NCI-H2107 (cell line): ENCODE measurements around the gene ABHD4.
"Not testable (repeated sequence)": the region's sequence is repeated elsewhere in the genome, so short reads cannot be mapped to it uniquely, and the experiment has no call there.

Experiments used
- DNase-seq: peaks from one replicate; lab custom pipeline; 2025; lab: John Stamatoyannopoulos, UW

ABHD4 gene

DNA sequence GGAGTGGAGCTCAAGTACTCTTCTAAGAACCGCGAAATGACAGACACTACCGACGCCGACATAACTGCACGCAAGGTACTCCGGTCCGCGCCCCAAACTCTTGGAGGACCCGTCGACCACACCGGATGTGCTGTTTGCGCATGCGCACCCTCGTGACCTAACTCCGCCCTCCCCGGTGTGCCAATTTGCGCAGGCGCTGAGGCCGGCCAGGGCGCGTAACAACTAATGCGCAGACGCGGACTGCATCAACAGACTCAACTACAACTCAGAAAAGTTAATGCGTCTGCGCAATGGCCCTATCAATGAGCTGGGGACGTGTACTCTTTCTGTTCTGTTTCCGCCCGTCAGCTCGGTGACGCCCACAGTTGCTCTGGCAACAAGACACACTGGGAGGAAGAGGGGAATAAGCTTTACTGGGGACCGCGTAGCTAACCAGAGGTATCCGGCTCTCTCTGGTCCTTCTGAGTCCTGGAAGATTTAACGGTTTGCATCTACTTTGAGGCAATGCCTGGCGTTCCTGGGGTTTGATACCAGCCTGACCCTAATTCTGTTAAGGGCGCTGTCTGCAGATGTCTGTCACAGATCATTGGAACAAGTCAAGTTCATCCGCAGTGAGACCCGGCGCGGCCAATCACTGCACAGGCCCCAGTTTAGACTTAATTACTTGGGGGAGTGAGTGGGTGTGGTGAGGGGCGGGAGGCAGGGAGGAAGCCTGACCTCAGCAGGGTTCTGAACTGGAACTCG, 8.8 kb upstream of the ABHD4 start, which contains the start of gene DAD1:
TSS of gene DAD1 (minus strand) at position 129 of the 744 bp plus-strand sequence. CDS start at position 62, 67 bp downstream.
- DNase-seq, result peak; percentile 100

DNA sequence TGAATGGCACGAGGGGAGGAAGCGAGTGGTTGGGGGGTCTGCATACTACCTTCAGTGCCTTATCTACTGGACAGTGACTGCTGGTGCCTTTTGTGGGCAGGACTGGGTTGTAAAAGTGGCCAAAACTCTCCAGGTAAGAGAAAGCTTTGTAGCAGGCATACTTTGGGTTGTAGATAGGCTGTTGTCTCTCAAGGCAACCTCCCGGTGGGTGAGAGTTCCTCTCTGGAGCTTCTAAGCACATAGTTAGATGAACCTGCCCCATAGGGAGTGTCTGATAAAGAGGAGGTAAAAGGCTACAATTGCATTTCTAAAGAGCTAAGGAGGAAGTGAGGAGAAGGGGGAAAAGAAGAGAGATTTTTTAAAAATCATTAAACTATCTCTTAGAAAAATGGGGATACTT, 4.9 kb upstream of the ABHD4 start:
- DNase-seq, result no peak

DNA sequence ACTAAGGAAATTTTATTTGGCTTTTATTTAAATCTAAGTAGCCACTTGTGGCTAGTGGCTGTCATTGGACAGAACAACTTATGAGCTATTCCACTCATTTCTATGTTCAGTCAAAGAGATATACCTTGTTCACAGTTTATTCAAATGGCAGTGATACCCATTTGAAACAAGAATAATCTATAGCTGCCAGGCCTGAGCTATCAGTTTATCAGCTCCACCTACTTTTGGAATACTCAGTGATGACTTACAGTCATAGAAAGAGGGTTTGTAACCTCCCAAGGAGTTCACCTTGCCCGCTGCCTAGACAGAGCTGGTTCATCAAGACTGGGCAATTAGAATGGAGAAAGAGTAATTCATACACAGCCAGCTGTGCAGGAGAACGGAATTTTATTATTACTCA, 4.5 kb upstream of the ABHD4 start:
- no peak for DNase-seq

DNA sequence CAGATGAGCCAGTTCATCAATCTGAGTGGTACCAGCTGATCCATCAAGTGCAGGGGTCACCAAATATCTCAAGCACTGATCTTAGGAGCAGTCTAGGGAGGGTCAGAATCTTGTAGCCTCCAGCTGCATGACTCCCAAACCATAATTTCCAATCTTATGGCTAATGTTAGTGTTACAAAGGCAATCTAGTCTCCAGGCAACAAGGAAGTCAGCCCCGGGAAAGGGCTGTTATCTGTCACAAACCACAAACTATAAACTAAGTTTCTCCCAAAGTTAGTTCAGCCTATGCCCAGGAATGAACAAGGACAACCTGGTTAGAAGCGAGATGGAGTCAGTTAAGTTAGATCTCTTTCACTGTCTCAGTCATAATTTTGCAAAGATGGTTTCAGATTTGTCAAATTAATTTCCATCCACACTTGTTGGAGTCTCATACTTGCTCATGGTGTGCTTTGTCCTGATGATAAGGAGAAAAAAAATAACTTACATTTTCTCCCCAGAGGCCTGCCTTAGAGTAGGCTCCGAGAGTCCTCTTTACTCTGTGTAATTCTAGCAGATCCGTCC, 3.9 kb upstream of the ABHD4 start:
- no peak for DNase-seq

DNA sequence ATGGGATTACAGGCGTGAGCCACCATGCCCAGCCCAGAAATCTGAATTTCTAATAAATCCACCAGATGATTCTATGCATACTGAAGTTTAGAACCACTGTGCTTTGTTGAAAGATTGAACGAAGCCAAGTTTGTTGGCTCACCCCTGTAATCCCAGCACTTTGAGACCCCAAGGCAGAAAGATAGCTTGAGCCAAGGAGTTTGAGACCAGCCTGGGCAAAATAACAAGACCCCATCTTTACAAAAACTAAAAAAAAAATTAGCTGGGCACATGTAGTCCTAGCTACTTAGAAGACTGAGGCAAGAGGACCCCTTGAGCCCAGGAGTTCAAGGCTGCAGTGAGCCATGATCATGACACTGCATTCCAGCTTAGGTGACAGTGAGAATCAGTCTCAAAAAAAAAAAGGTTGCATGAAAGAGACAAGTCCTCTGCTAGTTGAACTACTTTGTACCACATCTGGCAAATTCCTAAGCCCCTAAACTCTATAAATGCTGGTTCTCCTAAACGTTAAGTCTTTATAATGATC, 1.7 kb upstream of the ABHD4 start:
- no peak for DNase-seq

DNA sequence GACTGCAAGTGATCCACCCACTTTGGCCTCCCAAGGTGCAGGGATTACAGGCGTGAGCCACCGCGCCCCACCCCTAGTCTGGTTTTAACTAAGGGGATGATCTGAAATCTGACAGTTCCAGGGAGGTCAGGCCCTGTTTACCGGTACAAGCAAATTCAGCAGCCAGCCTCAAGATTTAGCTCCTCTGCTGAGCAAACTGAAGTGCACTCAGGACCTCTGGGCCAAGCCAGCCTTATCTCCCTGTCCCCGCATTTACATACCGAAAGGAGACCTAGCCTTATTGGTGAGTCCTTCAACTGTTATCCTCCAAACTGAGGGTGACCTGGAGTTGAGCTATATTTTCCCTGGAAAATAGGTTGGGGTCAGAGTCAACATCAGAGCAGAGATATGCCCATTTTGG, 835 bp upstream of the ABHD4 start:
- no peak for DNase-seq

DNA sequence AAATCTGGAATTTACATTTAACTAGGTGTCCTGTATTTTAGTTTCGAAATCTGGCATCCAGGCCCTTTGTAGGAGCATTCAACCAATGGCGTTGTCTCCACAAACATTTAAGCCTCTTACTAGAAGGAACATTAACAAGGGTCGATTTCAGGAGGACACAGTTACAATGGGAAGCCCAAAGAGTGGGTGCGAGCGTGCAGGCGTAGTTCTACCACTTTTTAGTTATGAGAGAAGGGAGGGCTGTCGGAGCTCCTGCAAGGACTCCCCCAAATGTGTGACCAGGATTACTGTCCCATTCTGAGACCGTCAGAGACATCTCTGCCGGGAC, 365 bp upstream of the ABHD4 start:
- DNase-seq, result no peak

DNA sequence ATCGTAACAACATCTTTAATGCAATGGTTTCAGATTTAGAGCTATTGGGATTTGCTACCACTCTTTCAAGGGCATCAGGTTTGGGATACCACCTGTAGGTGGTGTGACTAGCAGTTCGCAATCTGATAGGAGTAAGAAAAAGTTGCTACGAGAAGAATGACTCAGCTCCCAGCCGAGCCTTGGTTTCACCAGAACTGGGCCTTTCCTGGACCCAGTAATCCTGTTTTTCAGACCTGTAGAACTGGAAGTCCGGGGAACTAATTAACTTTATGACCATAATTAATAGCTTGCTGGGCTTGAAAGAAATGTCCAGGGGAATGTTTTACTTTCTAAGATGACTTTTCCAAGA, 770 bp downstream of the ABHD4 start:
- no peak for DNase-seq

DNA sequence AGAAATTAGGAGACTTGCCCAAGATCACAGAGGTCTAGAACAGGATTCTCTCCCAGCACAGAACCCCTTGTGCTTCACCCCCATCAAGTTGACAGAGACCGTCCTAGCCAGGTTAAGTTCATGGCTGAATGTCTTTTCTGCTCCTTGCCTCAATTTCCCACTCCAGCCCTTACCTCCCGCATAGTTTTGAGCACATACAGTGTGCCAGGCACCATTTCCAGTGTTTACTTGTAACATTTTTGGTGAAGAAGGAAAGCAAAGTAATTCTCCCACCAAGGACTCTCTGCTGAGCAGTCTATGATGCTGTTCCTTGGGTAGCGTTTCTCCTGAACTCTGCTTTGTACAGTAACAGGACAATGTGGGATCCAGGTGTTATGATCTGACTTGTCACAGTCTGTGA, 1.2 kb downstream of the ABHD4 start:
- DNase-seq, result no peak

DNA sequence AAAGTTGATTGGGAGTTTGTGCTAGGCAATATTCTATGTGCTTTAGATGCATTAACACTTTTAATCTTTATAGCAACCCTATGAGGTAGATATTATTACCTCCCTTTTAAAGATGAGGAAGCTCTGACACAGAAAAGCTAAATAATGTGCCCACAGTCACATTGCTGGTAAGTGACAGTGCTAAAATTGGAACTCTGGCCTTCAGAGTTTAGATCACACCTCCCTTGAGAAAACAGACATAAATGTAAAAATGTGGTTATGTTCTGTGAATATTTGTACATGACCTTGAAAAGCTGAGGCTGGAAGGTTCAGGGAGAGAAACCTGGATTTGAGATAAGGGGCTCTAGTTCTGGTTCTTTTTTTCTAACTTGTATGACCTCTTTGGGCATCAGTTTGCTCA, 1.9 kb downstream of the ABHD4 start:
- no peak for DNase-seq

DNA sequence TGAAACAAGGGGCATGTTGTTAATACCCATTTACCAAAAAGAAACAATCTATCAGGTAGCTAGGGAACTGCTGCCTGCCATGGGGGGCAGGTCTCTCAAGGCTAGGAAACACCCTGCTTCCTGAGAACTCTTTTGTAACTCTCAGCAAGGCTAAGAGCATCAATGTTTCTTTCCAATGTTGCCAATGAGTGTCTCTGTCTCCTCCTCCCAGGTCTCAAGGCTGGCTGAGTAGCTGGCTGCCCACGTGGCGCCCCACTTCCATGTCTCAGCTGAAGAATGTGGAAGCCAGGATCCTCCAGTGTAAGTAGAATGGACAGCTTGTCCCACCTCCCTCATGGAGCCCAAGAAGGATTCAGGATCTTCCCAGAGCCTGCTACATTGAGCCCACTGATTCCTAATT, 3.4 kb downstream of the ABHD4 start:
- DNase-seq, result no peak

DNA sequence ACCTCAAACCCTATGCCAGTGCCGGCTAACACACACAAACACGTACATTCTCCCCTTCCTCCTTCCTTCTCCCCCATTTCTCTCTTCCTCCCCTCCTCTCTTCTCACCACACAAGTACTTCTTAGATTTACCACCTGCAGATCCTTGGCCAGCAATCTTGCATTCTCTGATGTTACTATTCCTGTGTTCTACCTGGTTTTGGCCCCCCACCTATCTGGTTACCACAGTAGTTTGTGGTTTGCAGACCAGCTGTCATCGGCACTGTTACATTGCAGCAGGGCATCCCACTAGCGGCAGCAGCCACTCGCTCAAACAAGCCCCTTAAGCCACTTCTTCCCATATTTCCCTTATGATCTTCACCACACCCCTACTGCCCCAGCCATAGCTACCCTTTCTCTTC, 3.9 kb downstream of the ABHD4 start:
- DNase-seq, result no peak

DNA sequence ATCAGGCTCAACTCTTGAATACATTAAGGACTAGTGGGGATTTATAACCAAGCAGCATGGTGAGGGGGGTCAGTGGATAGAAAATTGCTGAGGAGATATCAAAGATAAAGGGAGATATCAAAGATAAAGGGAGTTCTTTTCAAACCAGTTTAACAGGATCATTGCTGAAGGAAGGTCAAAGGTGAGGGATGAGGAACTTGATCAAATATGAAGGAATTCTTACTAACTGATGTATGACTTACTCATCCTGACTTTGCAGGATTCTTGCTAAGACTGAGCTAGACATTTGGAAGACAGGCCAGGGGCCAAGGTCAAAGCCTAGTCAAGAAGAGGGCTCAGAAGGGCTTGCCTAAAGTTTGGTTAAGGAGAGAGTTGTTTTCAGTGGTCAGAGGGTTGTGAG, 4.8 kb downstream of the ABHD4 start:
- DNase-seq, result no peak

DNA sequence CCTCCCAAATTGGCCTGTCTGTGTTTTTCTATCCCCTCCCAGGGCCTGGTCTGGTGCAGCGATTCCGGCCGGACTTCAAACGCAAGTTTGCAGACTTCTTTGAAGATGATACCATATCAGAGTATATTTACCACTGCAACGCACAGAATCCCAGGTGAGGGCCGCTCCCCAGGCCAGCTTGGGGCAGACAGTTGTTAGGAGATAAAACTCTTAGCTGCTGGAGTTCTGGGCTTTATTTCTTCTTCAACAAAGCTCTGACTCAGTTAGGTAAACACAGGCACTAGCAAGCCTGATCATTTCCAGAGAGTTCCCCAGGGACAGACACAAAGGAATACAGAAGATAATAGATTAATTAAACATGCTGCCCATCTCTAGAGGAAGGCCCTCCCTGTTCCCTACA, 8.3 kb downstream of the ABHD4 start:
- DNase-seq, result no peak

DNA sequence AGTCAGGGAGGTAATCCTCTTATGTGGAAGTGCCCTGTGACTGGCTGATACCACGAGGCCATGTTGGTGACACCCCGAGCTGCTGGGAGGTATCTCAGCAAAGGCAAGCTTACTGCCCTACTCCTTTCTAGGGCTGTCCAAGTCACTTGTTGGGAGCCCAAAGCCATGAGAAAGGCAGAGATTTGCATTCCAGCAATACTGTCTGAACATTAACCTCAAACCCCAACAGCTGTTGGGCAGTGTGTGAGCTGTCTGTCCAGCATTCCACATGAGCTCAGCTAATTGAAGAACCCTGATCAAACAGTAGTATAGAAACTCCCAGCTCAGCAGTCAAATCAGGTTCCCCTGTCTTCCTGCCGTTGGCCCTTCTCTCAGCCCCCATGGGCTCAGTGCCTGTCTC, 9.2 kb downstream of the ABHD4 start:
- no peak for DNase-seq

DNA sequence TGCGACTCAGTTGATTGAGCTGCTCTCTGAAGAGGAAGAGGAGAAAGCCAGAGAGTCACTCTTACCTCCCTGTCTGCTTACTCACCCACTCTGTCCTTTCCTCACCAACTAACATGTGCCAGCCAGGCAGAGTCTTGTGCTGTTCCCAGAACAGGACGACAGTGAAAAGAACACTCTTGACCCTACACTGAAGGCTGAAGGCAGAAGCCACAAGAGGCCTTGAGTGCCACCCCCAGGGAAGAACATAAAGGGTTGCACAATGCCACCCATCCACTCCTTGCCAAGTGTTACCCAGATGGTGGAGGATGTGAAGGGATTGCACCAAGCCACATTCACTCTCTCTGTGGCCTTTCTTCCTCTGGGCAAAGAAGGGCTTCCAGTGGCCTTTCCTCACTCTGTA, 12.8 kb downstream of the ABHD4 start:
- no peak for DNase-seq

DNA sequence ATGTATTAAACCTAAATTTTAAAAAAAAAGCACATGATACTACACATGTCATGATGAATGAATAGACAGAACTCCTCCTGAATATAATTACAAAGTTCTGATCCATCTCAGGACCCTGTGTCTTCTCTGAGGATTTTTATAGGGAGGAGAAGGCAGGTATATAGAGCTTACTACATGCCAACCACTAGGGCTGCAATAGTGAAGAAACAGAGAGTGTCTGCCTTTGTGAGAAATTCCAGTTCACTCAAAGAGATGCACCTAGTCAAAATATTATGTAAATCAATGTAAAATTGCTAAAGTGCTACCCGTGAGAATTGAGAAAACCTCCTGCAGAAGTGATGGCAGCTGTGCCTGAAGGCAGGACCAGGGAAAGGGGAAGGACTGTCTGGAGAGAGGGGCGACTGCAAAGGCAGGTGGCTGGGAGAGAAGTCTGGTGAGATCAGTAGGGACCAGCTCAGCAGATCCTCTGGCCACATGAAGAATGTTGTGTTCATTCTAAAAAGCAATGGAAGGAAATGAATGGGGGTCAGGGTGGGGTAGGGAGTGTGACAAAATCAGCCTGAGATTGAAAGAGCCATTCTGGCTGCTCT, 15.1 kb downstream of the ABHD4 start:
- DNase-seq, result no peak

DNA sequence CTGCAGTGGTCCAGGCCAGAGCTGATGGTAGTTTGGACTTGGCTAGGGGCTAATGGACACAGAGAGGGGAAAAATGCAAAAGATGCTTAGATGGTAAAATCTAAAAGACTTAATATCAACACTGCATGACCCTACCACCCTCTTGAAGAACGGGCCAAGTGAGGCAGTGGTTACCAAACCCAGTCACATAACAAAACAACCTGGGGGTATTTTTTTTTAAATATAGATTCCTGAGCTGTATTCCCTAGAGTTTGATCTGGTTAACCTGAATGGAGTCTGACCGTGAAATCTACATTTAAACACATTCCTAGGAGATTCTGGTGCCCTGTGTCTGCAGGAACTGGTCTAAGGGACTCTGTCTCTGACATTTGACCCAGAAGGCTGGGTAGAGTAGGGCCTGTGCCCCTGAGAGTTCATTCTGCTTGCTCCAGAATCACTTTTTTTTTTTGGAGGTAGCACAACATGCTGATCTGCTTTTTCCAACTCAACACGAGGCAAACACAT, 15.7 kb downstream of the ABHD4 start:
- DNase-seq, result no peak

DNA sequence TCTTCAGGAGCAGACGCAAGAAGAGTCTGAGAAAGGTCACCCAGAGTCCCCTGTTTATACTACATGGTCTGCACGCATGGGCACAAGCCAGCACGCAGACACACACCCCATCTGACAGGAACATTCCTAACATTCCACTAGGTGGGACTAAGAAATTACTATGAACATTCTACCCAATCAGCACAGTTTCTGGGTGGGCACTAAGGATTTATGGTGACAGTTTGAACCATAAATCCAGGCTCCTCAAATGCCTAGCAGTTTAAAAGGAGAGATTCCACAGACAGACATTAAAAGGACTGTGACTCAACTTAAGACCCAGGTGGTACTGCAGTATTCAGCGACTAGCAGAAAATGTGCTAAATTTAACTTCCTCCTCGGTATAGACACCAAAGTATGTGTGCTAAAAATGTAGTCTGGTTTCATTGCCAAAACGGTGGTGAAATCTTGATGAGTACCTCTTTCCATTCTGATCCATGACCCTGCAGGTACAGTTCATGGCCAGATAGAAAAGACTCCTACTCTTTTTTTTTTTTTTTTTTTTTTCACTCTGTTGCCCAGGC, 16.2 kb downstream of the ABHD4 start:
- no peak for DNase-seq

DNA sequence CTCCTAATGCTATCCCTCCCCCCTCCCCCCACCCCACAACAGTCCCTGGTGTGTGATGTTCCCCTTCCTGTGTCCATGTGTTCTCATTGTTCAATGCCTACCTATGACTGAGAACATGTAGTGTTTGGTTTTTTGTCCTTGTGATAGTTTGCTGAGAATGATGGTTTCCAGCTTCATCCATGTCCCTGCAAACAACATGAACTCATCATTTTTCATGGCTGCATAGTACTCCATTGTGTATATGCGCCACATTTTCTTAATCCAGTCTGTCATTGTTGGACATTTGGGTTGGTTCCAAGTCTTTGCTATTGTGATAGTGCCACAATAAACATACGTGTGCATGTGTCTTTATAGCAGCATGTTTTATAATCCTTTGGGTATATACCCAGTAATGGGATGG, 17.7 kb downstream of the ABHD4 start:
- not testable (repeated sequence) for DNase-seq

DNA sequence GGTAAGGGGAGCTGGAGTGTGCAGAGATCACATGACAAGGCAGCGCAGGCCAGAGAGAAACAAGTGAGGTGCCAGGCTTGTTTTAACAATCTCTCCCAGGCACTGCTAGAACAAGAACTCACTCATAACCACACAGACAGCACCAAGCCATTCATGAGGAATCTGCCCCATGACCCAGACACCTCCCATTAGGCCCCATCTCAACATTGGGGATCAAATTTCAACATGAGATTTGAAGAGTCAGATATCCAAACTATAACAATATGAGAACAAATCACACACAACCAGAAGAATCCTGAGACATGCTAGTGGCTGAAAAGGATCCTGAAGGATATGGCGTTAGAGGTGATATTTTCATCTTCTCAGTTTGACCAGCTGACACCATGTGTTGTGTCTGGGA, 24.2 kb downstream of the ABHD4 start:
- DNase-seq, result no peak

DNA sequence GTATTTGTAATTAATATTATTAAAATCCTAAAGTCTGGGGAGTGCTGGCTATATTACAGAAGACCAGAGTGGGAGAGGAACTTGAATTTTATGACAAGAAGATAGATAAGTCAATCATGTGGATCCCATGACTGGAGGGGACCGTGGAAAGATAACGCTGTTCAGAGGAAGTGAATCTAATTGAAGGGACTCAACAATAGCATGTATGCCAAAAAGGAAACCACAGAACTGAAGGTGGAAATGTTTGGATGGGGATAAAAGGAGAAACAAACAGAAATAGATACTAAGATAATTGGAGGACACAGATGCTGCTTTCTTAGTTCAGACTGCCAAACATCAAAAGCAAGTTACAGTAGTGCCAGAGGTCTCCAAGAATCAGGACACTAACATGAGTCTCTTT, 24.9 kb downstream of the ABHD4 start:
- no peak for DNase-seq

DNA sequence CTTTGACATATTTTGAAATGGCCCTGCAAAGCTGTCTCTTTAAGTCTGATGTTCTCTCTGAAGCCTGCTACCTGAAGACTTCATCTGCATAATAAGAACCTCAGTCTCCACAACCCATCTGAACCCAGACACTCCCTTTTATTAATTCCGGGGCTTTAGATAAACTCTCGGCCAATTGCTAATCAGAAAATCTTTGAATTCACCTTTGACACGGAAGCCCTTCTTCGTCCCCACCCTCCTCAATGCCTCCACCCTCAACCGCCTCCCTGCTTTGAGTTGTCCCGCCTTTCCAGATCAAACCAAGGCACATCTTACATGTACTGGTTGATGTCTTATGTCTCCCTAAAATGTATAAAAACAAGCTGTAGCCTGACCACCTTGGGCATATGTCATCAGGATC, 28.5 kb downstream of the ABHD4 start:
- no peak for DNase-seq
